Measurements from ENCODE around the gene ADTRP.

Gene ADTRP

GRCh38 chr6:11755725-11756124 is 22.9 kb downstream of the ADTRP start:
- DNase-seq (ENCODE audit: low read depth) = no peak

- no peak for DNase-seq (ENCODE audit: low read depth)
Measured at GRCh38 chr6:11754625-11755271, 23.9 kb downstream of the ADTRP start.

- no peak for DNase-seq (ENCODE audit: low read depth)
Measured at GRCh38 chr6:11753798-11754197, 24.8 kb downstream of the ADTRP start.

- no peak for DNase-seq (ENCODE audit: low read depth)
Measured at GRCh38 chr6:11752360-11752759, 26.2 kb downstream of the ADTRP start.

GRCh38 chr6:11750682-11751081 is 27.9 kb downstream of the ADTRP start:
- DNase-seq (ENCODE audit: low read depth) = no peak

DNA sequence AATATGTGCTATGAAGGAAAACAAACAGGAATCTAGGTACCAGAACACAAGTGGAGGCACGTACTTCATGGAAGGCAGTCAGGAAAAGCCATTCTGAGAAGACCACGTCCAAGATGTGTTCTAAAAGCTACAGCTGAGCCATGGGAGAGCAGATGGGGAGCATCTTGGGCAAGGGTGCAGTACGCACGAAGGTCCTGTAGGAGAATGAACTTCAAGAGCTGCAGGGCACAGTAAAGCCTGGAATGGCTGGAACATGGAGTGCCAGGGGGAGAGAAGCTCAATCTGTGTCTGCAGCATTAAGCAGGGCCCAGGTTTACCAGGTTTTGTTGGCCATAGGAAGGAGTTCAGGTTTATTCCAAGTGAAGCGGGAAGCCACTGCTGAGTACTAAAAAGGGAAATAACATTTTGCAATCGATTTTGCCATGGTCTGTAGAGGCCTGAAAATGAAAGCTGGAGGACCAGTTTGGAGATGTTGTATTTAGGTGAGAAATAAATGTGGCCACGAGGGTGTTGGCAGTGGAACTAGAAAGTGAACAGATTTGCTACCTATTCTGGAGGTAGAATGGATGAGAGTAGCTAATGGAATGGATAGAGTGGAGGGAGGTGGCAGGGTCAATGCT is 29.9 kb downstream of the ADTRP start:
- no peak for DNase-seq (ENCODE audit: low read depth)

GRCh38 chr6:11747021-11747420 is 31.6 kb downstream of the ADTRP start:
- DNase-seq (ENCODE audit: low read depth) = no peak

GRCh38 chr6:11744753-11745152 is 33.9 kb downstream of the ADTRP start:
- no peak for DNase-seq (ENCODE audit: low read depth)

GRCh38 chr6:11744101-11744500 is 34.5 kb downstream of the ADTRP start:
- DNase-seq (ENCODE audit: low read depth) = no peak

- no peak for DNase-seq (ENCODE audit: low read depth)
Measured at GRCh38 chr6:11740875-11741274, 37.7 kb downstream of the ADTRP start.

GRCh38 chr6:11738661-11739375 is 39.8 kb downstream of the ADTRP start:
- DNase-seq (ENCODE audit: low read depth) = no peak

GRCh38 chr6:11738234-11738633 is 40.4 kb downstream of the ADTRP start:
- DNase-seq (ENCODE audit: low read depth) = no peak

- no peak for DNase-seq (ENCODE audit: low read depth)
Measured at GRCh38 chr6:11736601-11737000, 42.0 kb downstream of the ADTRP start.

DNA sequence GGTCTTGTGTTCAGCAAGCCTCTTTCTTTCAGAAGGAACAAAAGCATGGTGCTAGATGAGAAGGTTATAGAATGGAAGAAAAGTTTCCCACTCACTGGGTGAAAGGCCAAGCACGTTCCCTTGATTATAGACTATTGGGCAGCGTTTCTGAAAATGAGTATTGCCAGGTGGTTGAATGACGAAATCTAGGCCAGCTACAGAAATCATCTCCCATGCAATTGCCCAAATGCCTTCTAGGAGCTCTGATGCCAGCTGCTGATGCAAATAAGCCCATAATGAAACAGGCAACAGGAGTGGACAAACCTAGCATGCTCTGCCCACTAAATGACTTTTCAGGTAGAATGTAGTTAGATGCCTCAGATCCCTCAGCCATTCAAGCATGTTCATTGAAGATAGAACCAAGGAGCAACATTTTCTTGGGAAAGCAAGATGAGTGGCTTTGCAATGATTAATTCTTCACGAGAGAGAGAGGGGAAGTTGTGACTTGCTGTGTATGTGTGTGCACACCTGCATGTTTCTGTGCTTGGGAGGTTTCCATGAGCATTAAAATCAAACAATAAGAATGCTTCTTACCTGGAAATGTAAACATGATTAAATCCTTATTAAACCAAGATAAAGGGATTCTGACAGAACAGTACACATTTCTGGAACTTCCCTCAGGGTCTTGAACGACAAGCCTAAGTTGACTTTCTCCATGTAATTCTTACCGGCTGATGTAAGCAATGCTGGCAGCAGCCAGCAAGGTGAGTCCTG is 43.6 kb downstream of the ADTRP start:
- DNase-seq (ENCODE audit: low read depth) = no peak

GRCh38 chr6:11732036-11732631 is 46.5 kb downstream of the ADTRP start:
- no peak for DNase-seq (ENCODE audit: low read depth)

DNA sequence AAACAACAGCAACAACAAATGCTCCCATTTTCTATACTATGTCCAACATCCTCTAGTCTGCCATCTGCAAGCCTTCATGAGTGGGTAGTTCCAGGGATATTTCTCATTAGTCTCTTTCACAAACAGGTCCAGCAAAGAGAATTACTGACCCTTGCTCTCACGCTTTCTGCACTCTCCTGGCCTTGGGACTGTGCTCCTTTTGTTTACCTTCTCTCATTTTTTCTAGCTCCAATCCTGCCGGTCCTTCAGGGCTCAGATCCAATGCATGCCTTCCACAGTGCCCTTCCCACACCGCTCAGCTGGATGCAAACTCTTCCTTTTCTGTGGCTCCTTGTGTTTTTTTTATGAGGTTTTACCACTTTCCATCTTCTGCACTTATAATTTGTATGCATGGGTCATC is 47.2 kb downstream of the ADTRP start:
- DNase-seq (ENCODE audit: low read depth) = no peak

DNA sequence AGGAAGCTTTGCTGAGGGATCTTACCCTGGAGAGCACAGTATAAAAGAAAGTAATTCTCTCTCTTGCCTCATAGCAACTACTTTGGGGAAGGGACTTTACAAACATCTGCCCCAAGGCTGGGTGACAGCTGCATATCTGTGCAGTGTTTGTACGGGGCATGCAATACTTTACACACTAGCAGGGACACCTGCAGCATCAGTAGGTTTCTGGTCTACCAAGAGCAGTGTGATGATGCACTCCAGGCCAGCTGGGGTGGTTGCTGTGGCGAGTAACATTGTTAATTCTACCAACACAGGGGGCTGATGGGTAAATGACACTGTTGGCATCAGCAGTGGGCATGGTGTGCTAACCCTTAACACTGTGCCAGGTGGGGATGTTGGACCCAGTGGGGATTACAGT is 48.0 kb downstream of the ADTRP start:
- DNase-seq (ENCODE audit: low read depth) = no peak

- no peak for DNase-seq (ENCODE audit: low read depth)
Measured at GRCh38 chr6:11729076-11729475, 49.5 kb downstream of the ADTRP start.

DNA sequence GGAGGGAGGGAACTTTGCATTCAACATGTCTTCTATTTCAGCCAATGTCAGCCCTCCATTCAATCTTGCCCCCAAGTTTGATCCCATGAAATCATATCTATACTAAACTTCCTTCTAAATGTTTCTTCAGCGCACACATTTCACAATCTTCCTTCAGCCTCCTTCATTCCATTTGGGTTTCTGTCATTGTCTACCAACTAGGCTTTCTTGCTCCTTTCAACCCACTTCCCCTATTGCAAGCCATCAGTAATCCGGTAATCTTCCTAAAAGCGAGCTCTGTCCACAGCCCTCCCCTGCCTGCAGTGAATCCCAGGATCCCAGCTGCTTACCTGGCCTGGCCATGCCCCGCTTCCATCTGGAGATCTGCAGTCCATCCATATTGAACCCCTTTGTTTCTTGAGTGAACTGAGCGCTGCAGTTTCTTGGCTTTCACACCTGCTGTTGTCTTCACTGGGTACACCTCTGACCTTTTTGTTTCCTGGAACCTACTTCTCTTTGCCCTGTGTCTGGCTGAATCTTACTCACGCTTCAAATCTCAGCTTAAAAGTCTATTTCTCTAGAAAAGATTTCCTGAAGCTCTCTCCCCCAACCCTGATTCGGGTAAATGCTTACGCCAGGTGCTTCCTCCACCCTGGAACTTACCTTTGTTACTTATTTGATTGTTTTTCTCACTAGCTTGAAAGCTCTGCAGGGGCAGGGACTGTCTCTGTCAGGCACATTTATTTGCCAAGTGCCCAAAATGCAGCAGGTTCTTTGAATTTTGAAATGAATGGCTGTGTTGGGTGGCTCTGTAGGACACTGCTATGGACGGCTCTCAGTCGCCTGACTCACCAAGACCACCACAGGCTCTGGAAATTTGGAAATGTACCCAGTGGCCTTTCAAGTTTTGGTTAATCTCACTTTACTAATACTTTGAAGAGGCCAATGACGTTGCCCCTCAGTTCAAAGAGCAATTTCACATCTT is 50.3 kb downstream of the ADTRP start:
- no peak for DNase-seq (ENCODE audit: low read depth)

DNA sequence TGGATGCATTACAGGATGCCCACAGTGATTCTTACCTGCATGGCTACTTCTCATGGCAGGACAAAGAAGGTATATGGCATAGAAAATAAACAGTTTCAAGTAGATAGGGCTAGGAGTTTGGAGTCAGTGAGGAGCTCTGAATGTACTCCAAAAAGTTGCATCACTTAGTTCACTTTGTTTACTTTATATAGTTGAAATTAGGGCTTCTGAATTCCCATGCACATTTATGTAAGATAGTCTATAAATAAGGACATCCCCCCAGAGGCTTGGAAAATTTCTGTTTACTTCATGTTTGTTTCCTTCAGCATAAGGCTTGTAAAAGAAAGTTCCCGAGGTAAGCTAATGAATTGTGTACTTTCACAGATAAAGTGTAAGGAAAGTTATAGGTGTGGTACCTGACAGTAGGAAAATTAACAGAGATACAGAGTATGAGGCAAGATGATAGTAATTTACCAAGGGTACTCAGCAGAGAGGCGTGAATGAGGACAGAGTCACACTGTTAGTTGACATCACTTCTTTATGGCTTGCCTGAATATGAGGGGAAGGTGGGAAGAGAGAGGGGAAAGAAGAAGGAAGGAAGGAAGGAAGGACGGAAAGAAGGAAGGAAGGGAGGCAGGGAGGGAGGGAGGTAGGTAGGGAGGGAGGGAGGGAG is 51.1 kb downstream of the ADTRP start:
- no peak for DNase-seq (ENCODE audit: low read depth)

DNA sequence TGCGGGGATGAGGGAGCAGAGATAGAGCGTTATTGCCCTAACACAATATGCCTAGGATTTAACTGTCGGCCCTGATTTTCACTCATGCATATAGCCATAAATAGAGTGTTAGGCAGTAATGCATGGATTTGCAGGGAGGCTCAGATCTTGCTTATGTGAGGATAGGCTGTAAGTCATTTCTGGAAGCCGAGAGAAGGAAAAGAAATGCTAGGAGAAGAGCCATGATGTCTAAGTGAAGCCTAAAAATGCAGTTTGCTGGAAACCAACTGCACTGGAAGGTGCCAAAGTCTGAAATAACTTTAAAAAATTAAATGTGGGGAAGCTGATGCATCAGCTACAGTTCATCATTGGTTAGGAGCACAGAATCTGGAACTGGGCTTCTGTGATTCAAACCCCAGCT is 54.3 kb downstream of the ADTRP start:
- DNase-seq (ENCODE audit: low read depth) = no peak

Data from stimulated activated CD4-positive, alpha-beta T cell treated with anti-CD3 and anti-CD28 coated beads, Interleukin-2, amount 100 ng/mL, for 4 hours (primary cell).